HCT116 (cell line): ENCODE results near the gene IL12B. TPM values are rescaled to one million over a fixed set of nuclear protein-coding genes. Genes with fewer than 3 reads are reported as not detected.
A peak's percentile ranks its signal among the peaks of the same experiment; 100 is the strongest.

Experiments
- ATAC-seq: fragments of 200-7000 bp; cut with Tn5 transposase; 2 replicates; pipeline ENCODE4 v1.9.1; 2020; ENCODE audit warnings: mild to moderate bottlenecking, moderate library complexity
- BruUV-seq: library from RNA; stranded (reverse); fragments of 400-500 nt; replicated peaks from 2 replicates; lab custom pipeline; 2021; lab: Mats Ljungman, UMichigan
- CTCF ChIA-PET: fragments of 300-600 bp; sonication (Branson Sonifier 250); formaldehyde crosslinking; loops from one replicate; lab custom pipeline; 2021; ENCODE audit warnings: antibody characterized with exemption; lab: Charles Lee
- POLR2A ChIA-PET: fragments of 300-600, 350-600 bp; sonication (Branson Sonifier 250); formaldehyde crosslinking; loops from one replicate; lab custom pipeline; 2021; ENCODE audit warnings: antibody characterized with exemption; lab: Charles Lee
- RAD21 ChIA-PET, 2 experiments: fragments of 300-600 bp; sonication (Branson Sonifier 250); formaldehyde crosslinking; loops; one replicate each; lab custom pipeline; 2023; ENCODE audit warnings: low total read pairs in 2 of 2; ENCODE audit not compliant: uncharacterized antibody in 2 of 2, unreplicated experiment in 2 of 2, low non-redundant PET in 1 of 2; lab: Charles Lee
- DNase-seq: peaks from one replicate; pipeline ENCODE4 v3.0.0-alpha.2; 2010; ENCODE audit warnings: low read depth, low spot score
- H2AFZ ChIP-seq: fragments of 200-600 bp; shearing (Covaris generic), sonication (generic); 2 replicates; pipeline ENCODE4 v1.6.1; 2017; ENCODE audit warnings: low read depth, mixed run types, mixed read lengths, antibody characterized with exemption, low read length; ENCODE audit not compliant: poor library complexity, severe bottlenecking
- H3K27ac ChIP-seq: 2 replicates; pipeline ENCODE4 v1.5.1; 2012; ENCODE audit warnings: low read depth, low read length
- H3K27me3 ChIP-seq: fragments of 200-600 bp; sonication (generic); 2 replicates; pipeline ENCODE4 v1.6.1; 2016; ENCODE audit warnings: mixed run types, low read length, mixed read lengths; ENCODE audit not compliant: insufficient read depth
- H3K36me3 ChIP-seq, 2 experiments: fragments of 200-500 bp in 1 of 2; fragments of 200-600 bp in 1 of 2; sonication (Bioruptor generic) in 1 of 2; sonication (generic) in 1 of 2; 2 replicates each; pipeline versions ENCODE4 v1.5.1 to v1.6.1; 2014 to 2016; ENCODE audit warnings: low read length in 2 of 2, inconsistent platforms in 1 of 2, mixed read lengths in 1 of 2, mixed run types in 1 of 2; ENCODE audit not compliant: insufficient read depth in 2 of 2, control insufficient read depth in 1 of 2
- H3K4me1 ChIP-seq, 2 experiments: fragments of 200-600 bp in 1 of 2; sonication (generic) in 1 of 2; 2 replicates each; pipeline versions ENCODE4 v1.5.1 to v1.6.1; 2012 to 2017; ENCODE audit warnings: low read length in 2 of 2, inconsistent platforms in 1 of 2, mild to moderate bottlenecking in 1 of 2, mixed read lengths in 1 of 2, mixed run types in 1 of 2, moderate library complexity in 1 of 2; ENCODE audit not compliant: insufficient read depth in 2 of 2, control insufficient read depth in 1 of 2
- H3K4me2 ChIP-seq: fragments of 200-600 bp; sonication (generic); 2 replicates; pipeline ENCODE4 v1.6.1; 2017; ENCODE audit warnings: mixed run types, low read length, mixed read lengths
- H3K4me3 ChIP-seq, 2 experiments: fragments of 200-600 bp in 1 of 2; sonication (generic) in 1 of 2; replicated peaks in 1 of 2; 2 replicates each; pipeline ENCODE4 v1.5.1; 2011 to 2016; ENCODE audit warnings: low read length in 2 of 2, control low read depth in 1 of 2, low read depth in 1 of 2, mild to moderate bottlenecking in 1 of 2, mixed read lengths in 1 of 2, mixed run types in 1 of 2
- H3K79me2 ChIP-seq: fragments of 200-600 bp; sonication (generic); 2 replicates; pipeline ENCODE4 v1.6.1; 2017; ENCODE audit warnings: mild to moderate bottlenecking, mixed run types, low read length, moderate library complexity, mixed read lengths; ENCODE audit not compliant: insufficient read depth
- H3K9ac ChIP-seq: fragments of 200-600 bp; sonication (generic); 2 replicates; pipeline ENCODE4 v1.6.1; 2016; ENCODE audit warnings: low read length, mixed read lengths
- H3K9me2 ChIP-seq: fragments of 200-600 bp; sonication (generic), shearing (Covaris generic); 2 replicates; pipeline ENCODE4 v1.6.1; 2017; ENCODE audit warnings: mixed run types, mild to moderate bottlenecking, moderate library complexity; ENCODE audit not compliant: insufficient read depth
- H3K9me3 ChIP-seq, 2 experiments: fragments of 200-500 bp in 1 of 2; fragments of 200-600 bp in 1 of 2; sonication (Bioruptor generic) in 1 of 2; sonication (generic) in 1 of 2; 2 replicates each; pipeline ENCODE4 v1.6.1; 2014 to 2017; ENCODE audit warnings: low read length in 2 of 2, mixed read lengths in 2 of 2, inconsistent platforms in 1 of 2, low read depth in 1 of 2, mild to moderate bottlenecking in 1 of 2, mixed run types in 1 of 2, moderate library complexity in 1 of 2; ENCODE audit not compliant: control insufficient read depth in 1 of 2, insufficient read depth in 1 of 2
- H4K20me1 ChIP-seq: fragments of 200-600 bp; sonication (generic), shearing (Covaris generic); 2 replicates; pipeline ENCODE4 v1.6.1; 2017; ENCODE audit warnings: mixed run types, mild to moderate bottlenecking, moderate library complexity; ENCODE audit not compliant: insufficient read depth
- CBX3 ChIP-seq: IDR thresholded peaks from 2 replicates; pipeline ENCODE4 v1.6.1; 2012; ENCODE audit warnings: low read depth
- CTCF ChIP-seq, 3 experiments: fragments of 200-600 bp in 1 of 3; sonication (generic) in 1 of 3; IDR thresholded peaks in 2 of 3; conservative IDR thresholded peaks in 1 of 3; 2 replicates each; pipeline ENCODE4 v1.5.1; 2012 to 2017; ENCODE audit warnings: low read depth in 2 of 3, low read length in 2 of 3, antibody characterized with exemption in 1 of 3, borderline replicate concordance in 1 of 3, control low read depth in 1 of 3, mild to moderate bottlenecking in 1 of 3, mixed read lengths in 1 of 3, mixed run types in 1 of 3, moderate library complexity in 1 of 3; ENCODE audit not compliant: insufficient read depth in 1 of 3
- EGR1 ChIP-seq: IDR thresholded peaks from 2 replicates; pipeline ENCODE4 v1.6.1; 2012; ENCODE audit warnings: low read depth
- ELF1 ChIP-seq: IDR thresholded peaks from 2 replicates; pipeline ENCODE4 v1.6.1; 2012; ENCODE audit warnings: low read depth, borderline replicate concordance
- EZH2 ChIP-seq: fragments of 200-600 bp; sonication (generic); IDR thresholded peaks from 2 replicates; pipeline ENCODE4 v1.6.1; 2017; ENCODE audit warnings: antibody characterized with exemption, mixed run types
- MAX ChIP-seq: IDR thresholded peaks from 2 replicates; pipeline ENCODE4 v1.6.1; 2012
- POLR2A ChIP-seq: IDR thresholded peaks from 2 replicates; pipeline ENCODE4 v1.7.0; 2011; ENCODE audit warnings: borderline replicate concordance; ENCODE audit not compliant: insufficient read depth, insufficient read length; ENCODE audit errors: extremely low read depth
- RAD21 ChIP-seq: IDR thresholded peaks from 2 replicates; pipeline ENCODE4 v1.6.1; 2012; ENCODE audit warnings: low read depth, mild to moderate bottlenecking
- YY1 ChIP-seq: IDR thresholded peaks from 2 replicates; pipeline ENCODE4 v1.6.1; 2011; ENCODE audit warnings: low read length, low read depth, moderate library complexity, mild to moderate bottlenecking; ENCODE audit not compliant: insufficient replicate concordance; ENCODE audit errors: extremely low read depth
- intact Hi-C: fragments of 100-400 bp; cut with micrococcal nuclease; formaldehyde crosslinking; loops from 2 replicates; pipeline ENCODE4 v1.10.0; 2022
- total RNA-seq: library from RNA; stranded (reverse); gene quantifications from one replicate; pipeline ENCODE4 v1.2.1, GENCODE V29; 2021; ENCODE audit not compliant: unreplicated experiment

Gene IL12B
- total RNA-seq, 1 experiment from 2014 or later: not detected

GRCh38 chr5:159317849-159318248, 12.4 kb downstream of the IL12B start:
- POLR2A ChIA-PET: no interaction called here
- Histone ChIP-seq H3K36me3 (no peaks in the 10 kb centered on the region), H3K27me3 (no peaks in the 10 kb centered on the region), H2AFZ (no peak overlapping the region), H3K4me1 (no peaks in the 10 kb centered on the region), H4K20me1 (no peaks in the 10 kb centered on the region), H3K9ac (no peak overlapping the region)
- CTCF ChIA-PET: interaction anchor here (1.4 to 2.9 kb wide), 5 partner anchors 14 to 161 kb away, joined by 3 to 108 read pairs (median 4); no protein-coding TSS in a partner anchor
- DNase-seq (no peak), ATAC-seq (no peak)
- intact Hi-C loops: loop anchor here (1.0 to 2.0 kb wide), 2 partner anchors 31 to 162 kb away; no protein-coding TSS in a partner anchor
- RAD21 ChIA-PET: no interaction called here
- TF ChIP-seq MAX: no peak
- TF ChIP-seq POLR2A: no peak
- TF ChIP-seq CBX3: no peak
- no peak for TF ChIP-seq YY1
- TF ChIP-seq, all 23 proteins: peak for 0
- Histone ChIP-seq H3K4me3 (no peak overlapping the region), H3K9me2 (no peaks in the 10 kb centered on the region), H3K79me2 (no peaks in the 10 kb centered on the region), H3K27ac (no peak overlapping the region), H3K4me2 (no peak overlapping the region), H3K9me3 (no peaks in the 10 kb centered on the region)
- no TSS peak for BruUV-seq

- no peaks in the 10 kb centered on the region for H3K9me3 ChIP-seq
- ATAC-seq (peak; percentile 95), DNase-seq (no peak)
- ChIA-PET POLR2A (interaction anchor here (0.6 kb wide), 2 partner anchors 160 to 1102 kb away, joined by 3 read pairs; partner anchors contain the start of gene SLU7), RAD21 (interaction anchor here (1.5 to 1.8 kb wide), 2 partner anchors 160 kb away, joined by 14 to 15 read pairs; no protein-coding TSS in a partner anchor), CTCF (interaction anchor here (1.1 to 2.9 kb wide), 8 partner anchors 8 to 160 kb away, joined by 3 to 108 read pairs (median 6); no protein-coding TSS in a partner anchor)
- H3K4me1 ChIP-seq: no peaks in the 10 kb centered on the region
- BruUV-seq: no TSS peak
- no peaks in the 10 kb centered on the region for H3K36me3 ChIP-seq
- intact Hi-C loops: loop anchor here (1.0 to 2.0 kb wide), 2 partner anchors 30 to 160 kb away; no protein-coding TSS in a partner anchor
- H3K27me3 ChIP-seq: no peaks in the 10 kb centered on the region
- no peaks in the 10 kb centered on the region for H3K79me2 ChIP-seq
- H2AFZ ChIP-seq: peak overlapping the region; percentile 57
- no peak overlapping the region for H3K4me3 ChIP-seq
- no peaks in the 10 kb centered on the region for H3K9me2 ChIP-seq
- H3K27ac ChIP-seq: no peak overlapping the region
- H3K9ac ChIP-seq: no peak overlapping the region
- no peak overlapping the region for H3K4me2 ChIP-seq
- no peak for TF ChIP-seq EGR1
- peak; percentile 80 for TF ChIP-seq RAD21
- no peak for TF ChIP-seq EZH2
- 0 out of 2 replicates have a peak, but pooled peaks have one; percentile 40 for TF ChIP-seq CBX3
- TF ChIP-seq CTCF (IDR thresholded peaks at IDR 0.05 in 2 of 3, conservative IDR thresholded peaks at IDR 0.05 in 1 of 3; ENCODE audit: borderline replicate concordance in 1 of 3, insufficient read depth in 1 of 3, low read depth in 2 of 3, low read length in 2 of 3): peak; percentile 69 to 82 (median 73)
- TF ChIP-seq ELF1: no peak
- TF ChIP-seq, all 23 proteins: peak for 3
- no peaks in the 10 kb centered on the region for H4K20me1 ChIP-seq
Measured at GRCh38 chr5:159316519-159317383, 13.5 kb downstream of the IL12B start.
